ENCODE data around the gene LDHB.
A peak's percentile ranks its signal among the peaks of the same experiment; 100 is the strongest.
"Not testable (repeated sequence)": the region's sequence is repeated elsewhere in the genome, so short reads cannot be mapped to it uniquely, and the experiment has no call there.

LDHB gene

DNA sequence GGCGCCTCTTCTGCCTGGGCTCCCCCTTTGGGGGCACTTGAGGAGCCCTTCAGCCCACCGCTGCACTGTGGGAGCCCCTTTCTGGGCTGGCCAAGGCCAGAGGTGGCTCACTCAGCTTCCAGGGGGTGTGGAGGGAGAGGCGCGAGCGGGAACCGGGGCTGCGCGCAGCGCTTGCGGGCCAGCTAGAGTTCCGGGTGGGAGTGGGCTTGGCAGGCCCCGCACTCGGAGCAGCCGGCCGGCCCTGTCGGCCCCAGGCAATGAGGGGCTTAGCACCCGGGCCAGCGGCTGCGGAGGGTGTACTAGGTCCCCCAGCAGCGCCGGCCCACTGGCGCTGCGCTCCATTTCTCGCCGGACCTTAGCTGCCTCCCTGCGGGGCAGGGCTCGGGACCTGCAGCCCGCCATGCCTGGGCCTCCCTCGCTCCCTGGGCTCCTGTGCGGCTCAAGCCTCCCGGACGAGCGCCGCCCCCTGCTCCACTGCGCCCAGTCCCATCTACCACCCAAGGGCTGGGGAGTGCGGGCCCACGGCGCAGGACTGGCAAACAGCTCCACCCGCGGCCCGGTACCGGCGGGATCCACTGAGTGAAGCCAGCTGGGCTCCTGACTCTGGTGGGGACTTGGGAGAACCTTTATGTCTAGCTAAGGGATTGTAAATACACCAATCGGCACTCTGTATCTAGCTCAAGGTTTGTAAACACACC lies 3.9 kb upstream of the LDHB start:
- DNase-seq, result not testable (repeated sequence)

DNA sequence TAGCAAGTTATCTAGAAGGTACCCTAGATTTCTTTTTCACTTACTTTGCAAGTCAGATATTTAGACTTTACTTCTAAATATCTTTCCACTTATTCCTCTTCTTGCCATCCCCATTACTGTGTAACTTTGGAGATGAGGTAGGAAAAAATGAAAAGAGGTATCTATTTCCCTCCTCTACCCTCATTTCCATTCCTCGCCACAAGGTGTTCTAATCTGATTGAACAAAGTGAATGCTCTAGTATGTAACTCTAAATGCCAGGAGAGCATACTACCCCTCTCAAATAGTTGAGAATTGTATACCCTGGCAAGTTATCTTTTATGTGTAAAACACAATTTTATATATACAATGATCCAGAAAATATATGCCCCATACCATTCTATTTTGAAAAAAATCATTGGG lies 1.7 kb upstream of the LDHB start:
- no peak for DNase-seq

DNA sequence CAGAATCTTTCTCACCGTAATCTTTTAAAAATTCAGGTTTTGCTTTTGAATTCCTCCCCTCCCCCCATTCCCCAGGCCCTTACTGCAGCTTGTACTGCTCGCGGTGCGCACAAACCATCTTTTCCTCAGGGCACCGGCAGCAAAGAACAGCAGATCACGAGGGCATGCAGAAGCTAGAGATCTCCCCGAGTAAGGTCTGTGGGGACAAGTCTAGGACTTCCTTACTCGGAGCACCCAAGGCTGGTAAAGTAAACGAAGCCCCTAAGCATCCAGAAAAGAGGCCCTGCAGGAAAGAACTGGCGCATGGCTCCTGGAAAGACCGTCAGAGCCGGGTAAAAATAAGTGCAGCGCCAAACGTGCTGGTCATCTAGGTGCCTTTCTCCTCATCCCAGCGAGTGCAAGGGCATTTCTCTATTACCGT lies 727 bp downstream of the LDHB start:
- no peak for DNase-seq

DNA sequence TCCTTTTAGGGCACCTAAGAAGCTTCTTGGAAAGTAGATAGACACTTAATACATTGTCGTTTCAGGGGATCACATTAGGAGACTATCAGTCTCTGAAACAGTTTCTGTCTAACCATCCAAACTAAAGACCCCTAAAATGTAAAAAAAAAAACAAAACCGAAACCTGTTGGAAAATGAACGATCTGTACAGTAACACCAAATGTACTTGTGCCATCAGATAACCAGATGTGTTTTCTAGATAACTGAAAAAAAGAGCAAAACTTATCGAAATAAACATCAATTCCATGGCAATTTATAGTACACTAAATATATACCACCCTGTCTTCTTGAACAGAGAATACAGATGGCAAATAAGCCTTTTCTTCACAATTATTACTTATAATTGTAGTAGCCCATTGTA lies 2.1 kb downstream of the LDHB start:
- DNase-seq, result no peak

DNA sequence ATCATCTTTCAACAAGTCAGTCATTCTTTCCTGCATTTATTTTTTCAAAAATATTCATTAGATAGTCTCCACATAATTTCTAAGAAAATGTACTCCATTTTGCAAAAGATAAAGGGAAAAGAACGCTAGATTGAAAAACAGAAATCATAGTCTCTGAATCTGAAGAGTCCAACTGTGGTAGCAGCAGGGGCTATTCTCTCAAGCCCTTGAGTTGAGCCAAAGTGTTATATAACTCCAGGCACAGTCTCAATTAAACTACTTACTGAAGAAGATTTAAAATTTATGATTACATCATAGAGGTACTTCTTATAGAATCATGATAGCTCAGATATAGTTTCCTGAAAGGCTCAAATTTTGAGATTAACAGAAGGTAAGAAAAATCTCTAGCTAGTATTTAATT lies 5.8 kb downstream of the LDHB start:
- no peak for DNase-seq

- DNase-seq, result no peak
These were observed 6.6 kb downstream of the LDHB start for GRCh38 chr12:21650997-21651396.

DNA sequence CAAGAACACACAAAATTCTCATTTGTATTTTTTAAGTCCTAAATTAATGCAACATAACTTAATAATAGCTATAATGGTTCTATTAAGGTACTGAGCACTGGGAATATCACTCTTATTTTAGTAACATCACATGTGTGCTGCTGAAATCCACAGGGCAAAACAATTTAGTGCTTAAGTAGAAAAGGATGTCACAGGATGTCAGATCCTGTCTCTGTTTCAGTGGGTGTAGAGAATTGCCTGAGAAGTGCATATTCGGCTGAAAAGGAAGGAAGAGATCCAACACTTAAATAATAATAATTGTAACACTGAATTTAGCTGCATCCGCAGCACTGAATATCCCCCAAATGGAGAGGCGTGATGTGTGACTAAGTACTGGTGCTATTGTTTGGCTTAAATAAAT lies 8.6 kb downstream of the LDHB start:
- no peak for DNase-seq

DNA sequence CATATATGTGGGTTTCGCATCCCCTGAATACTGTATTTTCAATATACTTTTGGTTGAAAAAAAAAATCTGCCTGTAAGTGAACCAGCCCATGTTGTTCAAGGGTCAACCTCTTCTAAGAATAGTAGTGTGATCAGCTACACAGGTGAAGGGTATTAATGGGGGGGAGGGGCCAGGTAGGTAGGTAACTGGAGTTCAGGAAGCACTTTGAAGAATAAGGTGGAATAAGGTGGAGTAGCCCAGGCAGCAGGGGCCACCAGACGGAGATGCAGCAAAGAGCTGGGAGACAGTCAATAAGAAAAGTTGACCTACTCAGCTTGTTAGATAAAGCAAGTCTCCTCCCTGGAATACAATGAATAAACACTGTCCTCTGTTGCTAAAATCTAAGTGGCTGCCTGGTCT lies 9.3 kb downstream of the LDHB start:
- no peak for DNase-seq

DNA sequence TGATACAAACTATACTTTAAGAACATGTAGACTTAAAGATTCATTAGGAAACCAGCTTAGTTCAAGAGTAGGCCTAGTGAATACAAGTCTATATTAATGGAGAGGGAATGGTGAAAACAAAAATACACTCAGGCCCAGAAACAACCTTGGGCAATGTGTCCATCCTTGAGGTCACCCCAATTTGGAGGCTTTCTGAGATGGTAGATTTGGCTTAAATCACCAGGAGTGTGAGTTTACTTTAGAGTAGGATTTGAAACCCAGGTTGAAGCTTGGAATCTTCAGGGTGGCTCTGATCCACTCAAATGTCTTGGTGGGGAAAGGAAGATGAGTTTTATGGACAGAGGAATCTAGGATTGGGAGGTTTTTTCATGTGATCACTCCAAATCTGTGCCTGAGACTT lies 10.5 kb downstream of the LDHB start:
- no peak for DNase-seq

- DNase-seq, result not testable (repeated sequence)
These were observed 12.6 kb downstream of the LDHB start for GRCh38 chr12:21645041-21645500.

- DNase-seq, result no peak
These were observed 13.1 kb downstream of the LDHB start for GRCh38 chr12:21644516-21644915.

- DNase-seq, result no peak
These were observed 13.9 kb downstream of the LDHB start for GRCh38 chr12:21643758-21644157.

- no peak for DNase-seq
These were observed 14.8 kb downstream of the LDHB start for GRCh38 chr12:21642707-21643389.

GRCh38 chr12:21638054-21638891 lies 19.4 kb downstream of the LDHB start:
- peak; percentile 54 for DNase-seq

GRCh38 chr12:21634245-21634644 lies 23.4 kb downstream of the LDHB start:
- no peak for DNase-seq

- no peak for DNase-seq
These were observed 26.3 kb downstream of the LDHB start for GRCh38 chr12:21631367-21631766.

- no peak for DNase-seq
These were observed 29.7 kb downstream of the LDHB start for GRCh38 chr12:21627924-21628323.

DNA sequence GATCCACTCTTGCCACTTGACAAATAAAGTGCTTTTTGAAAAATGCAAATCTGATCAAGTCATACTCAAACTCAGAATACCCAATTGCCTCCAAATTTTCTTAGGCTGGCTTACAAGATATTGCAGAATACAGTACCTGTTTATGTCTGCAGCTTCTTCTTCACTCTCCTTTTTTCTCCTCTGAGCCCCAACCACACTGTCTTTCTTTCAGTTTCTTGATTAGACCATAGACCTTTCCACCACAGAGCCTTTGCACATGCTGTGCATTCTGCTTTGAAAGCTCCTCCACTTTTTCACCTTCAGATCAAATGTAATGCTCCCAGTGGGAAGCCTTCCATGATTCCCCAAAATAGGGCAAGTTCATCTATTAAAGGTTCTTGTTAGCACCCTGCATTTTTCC lies 39.1 kb downstream of the LDHB start:
- no peak for DNase-seq

DNA sequence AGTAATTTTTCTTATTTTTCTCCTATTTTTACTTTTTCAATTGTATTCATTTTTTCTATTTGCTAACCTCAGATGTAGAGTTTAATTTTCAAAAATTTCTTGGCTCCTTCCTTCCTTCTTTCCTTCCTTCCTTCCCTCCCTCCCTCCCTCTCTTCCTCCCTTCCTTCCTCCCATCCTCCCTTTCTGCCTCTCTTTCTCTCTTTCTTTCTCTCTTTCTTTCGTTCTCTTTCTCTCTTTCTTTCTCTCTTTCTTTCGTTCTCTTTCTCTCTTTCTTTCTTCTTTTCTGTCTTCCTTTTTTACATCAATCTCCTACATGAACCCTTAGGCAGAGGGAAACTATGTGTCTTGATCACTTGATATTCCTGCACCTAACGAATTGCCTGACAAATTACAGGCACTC lies 40.6 kb downstream of the LDHB start:
- DNase-seq, result no peak

GRCh38 chr12:21615431-21615830 lies 42.2 kb downstream of the LDHB start:
- DNase-seq, result no peak

- DNase-seq, result peak; percentile 32
These were observed 43.1 kb downstream of the LDHB start for GRCh38 chr12:21614506-21614905.

DNA sequence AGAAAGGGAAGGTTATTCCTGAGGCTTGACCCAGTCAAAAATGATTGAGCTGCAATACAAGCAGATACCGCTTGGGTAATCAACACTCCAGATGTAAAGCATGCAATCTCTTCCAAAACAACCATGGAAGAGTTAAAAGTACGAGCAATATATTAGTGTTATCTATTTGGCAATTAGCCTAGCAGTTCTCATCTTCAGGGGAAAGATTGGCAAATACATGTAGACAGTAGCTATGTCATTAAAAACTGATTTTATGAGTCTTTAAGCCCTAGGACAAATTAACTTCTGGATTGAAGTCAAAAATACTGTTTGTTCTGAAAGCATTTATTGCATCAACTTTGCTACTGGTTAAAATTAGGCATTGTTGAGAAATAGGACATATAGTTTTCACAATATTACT lies 43.7 kb downstream of the LDHB start:
- peak; percentile 88 for DNase-seq

DNA sequence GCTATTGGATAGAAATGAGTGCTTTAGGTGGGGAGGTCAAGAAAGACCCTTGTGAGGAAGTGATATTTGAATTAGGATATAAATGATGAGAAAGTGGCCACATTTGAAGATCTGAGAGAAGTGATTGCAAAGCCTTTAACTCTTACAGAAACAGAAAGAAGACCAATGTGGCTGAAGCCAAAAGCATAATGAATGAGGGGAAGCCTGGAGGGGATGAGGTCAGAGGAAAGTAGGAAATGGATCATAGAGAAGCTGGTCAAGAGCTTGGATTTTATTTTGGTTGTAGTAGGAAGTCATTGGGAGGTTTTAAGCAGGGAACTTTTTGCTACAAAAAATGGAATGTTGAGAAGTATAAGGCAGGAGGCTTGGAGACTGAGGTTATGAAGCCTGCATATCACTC lies 49.4 kb downstream of the LDHB start:
- no peak for DNase-seq

DNA sequence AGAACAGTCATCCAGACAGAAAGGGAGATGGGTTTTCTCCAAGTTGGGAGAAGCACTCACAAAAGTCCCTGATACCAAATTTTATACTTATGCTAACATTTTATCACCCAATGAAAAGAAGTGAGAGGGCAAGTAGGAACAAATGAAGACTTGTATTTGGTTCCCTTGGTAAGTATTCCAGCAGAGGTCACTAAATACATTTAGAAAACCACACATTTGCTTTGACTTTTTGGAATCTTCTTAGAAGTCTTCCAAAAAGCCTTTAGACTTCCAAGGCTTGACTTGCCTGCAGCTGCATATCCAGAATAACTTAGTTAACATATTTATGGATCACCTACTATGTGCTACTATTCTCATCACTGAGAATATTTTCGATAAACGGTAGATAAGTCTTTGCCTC lies 49.9 kb downstream of the LDHB start:
- peak; percentile 13 for DNase-seq
